T-helper 1 cell treated with Interleukin-12 subunit alpha and Interleukin-12 subunit beta and Interleukin-4 antibody, amounts not matched to agents 30 ng/mL and 1 ng/mL, for 36 hours (primary cell): ENCODE data around the gene CC2D1A. TPM values are rescaled to one million over a fixed set of nuclear protein-coding genes. Genes with fewer than 3 reads are reported as not detected.

Experiments
- intact Hi-C: fragments of 100-400 bp; cut with micrococcal nuclease; formaldehyde crosslinking; loops from one replicate; pipeline ENCODE4 v1.15.1; 2024
- total RNA-seq: library from RNA; stranded (reverse); gene quantifications from 2 replicates; pipeline ENCODE4 v1.2.3, GENCODE V29; 2022

CC2D1A gene
- total RNA-seq, 1 donor from 2014 or later: 36.3 TPM

DNA sequence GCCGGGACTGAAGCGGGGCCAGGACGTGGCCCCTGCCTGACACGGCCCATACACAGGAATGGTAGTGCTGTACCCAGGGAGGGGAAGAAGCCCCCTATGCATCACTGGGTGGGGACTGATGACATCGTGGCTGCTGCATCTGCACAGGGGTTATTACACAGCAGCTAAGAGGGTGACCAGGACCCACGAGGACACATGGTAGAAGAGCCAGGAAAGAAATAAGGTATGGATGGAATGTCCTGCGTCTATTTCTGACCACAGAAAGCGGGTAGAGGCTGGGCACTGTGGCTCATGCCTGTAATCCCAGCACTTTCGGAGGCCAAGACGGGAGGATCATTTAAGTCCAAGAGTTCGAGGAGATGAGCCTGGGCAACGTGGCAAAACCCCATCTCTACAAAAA is 70.4 kb downstream of the CC2D1A start:
- intact Hi-C loops: no loop called here

DNA sequence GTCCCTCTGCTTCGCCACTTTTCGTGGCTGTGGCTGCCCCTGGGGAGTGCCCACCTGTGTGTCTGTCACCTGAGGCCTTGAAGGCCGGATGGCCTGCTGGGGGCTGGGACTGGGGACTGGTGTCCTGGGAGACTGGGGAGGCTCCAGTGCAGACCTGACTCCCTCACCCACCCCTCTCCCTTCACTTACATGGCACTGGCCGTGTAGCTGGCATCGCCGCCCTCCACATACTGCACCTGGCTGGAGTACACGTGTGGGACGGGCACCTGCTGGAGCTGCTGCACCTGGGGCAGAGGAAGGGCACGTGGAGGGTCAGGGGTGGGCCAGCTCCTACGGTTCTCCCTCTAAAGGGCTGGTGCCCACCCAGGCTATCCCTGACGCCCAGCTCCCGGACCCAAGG is 71.8 kb downstream of the CC2D1A start:
- intact Hi-C loops: no loop called here

DNA sequence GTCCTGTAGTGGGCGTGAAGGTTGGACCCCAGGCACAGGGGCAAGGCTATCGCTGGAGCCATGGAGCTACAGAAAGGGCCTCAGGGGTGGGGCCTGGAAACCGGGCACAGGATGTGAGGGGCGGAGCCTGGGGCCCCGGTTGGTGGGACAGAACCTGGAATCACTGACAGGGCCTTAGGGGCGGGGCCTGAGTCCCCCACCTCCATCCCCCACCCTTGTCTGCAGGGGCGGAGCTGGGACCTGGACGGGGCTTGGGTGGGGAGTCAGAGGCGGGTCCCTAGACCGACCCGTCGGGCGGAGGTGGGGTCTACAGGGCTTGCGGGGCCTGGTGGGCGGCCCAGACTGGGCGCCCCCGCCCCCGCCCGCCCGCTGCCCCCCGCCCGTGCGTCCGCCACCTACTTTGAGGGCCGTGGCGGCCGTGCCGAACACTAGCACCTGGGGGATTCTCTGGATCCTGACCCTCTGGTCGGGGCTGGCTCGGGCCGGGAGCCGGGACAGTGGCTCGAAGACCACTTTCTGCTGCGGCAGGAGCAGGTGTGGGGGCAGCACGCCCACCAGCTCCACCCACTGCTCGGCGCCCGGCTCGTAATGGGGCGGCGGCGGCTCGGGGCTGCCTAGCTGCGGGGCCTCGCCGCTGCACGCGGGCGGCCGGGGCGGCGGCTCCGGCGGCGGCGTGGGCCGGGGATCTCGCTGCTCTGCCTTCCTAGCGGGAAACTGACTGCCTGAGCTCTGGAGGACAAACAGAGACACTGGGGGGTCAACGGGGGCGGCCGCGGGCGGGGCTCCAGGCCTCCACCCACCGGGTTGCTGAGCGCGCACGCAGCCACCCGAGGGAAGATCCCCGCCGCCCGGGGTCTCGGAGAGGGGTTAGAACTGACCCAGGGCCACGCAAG is 72.6 kb downstream of the CC2D1A start:
- intact Hi-C loops: no loop called here

DNA sequence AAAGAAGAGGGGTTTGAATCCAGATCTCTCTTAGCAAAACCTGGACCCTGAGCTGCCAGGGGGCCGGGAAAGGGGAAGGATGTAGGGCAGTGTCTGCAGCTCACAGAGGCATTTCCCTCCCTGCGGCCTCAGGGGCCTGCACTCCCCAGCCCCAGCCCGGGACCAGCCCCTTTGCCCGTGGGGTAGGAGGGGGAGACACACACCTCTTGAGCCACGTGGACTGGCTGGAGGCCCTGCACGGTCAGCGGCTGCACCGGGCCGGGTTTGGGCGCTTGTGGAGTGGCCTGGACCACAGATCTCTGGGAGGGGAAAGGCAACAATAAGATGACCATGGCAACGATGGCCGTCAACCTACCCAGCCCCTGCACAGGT is 73.2 kb downstream of the CC2D1A start:
- intact Hi-C loops: no loop called here

DNA sequence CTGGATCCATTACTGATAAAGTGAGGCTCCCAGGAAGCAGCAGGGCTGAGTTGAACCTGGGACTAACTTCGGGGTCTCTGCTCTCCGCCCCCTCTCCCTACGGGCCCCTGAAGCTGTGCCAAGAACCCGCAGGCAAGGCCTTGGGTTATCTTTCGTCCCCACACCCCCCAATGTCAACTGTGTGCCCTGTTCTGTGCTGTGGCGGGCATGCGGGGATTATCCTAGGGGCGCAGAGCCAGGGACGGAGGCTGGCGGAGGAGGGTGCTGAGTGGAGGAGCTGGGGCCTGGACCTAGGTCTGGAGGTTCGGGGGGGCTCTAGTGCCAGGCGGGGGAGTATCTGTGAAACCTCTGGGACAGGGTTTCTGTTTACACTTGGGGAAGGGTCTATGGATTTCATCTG is 73.7 kb downstream of the CC2D1A start:
- intact Hi-C loops: no loop called here

DNA sequence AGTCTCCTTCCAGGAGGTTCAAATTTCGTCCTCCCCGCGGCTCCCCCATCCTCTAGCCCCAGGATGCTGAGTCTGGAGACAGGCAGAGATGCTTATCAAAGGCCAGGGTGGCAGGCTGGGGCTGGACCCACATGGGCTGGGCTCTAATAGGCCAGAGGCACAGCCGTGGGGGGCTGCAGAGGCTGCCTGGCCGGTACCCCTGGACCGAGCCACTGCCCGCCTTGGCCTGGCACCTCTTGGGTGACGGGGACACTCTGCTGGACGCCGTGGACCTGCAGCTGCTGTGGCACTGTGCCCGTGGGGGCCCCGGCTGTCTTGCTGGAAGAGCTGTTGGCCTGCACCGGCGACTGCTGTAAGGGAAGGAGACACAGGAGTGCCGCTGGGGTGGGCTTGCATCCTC is 74.3 kb downstream of the CC2D1A start:
- intact Hi-C loops: no loop called here

Other genes starting within 250 kb of the CC2D1A start
- 43.4 and 43.6 TPM in 2 replicates for gene MRI1, start 141.7 kb upstream of the CC2D1A start, total RNA-seq
- 93.5 and 107 TPM in 2 replicates for gene C19orf53, start 131.7 kb upstream of the CC2D1A start, total RNA-seq
- 8.1 and 8.2 TPM in 2 replicates for gene ZSWIM4, start 110.8 kb upstream of the CC2D1A start, total RNA-seq
- gene NANOS3, start 29.1 kb upstream of the CC2D1A start, total RNA-seq: 0.98 and 1.0 TPM in 2 replicates
- gene BRME1, start 84 bp upstream of the CC2D1A start, total RNA-seq: 8.3 and 9.8 TPM in 2 replicates
- gene PODNL1, start 32.2 kb downstream of the CC2D1A start, total RNA-seq: 0.10 and 0.42 TPM in 2 replicates
- 69.3 and 76.4 TPM in 2 replicates for gene DCAF15, start 46.3 kb downstream of the CC2D1A start, total RNA-seq
- gene RFX1, start 100.1 kb downstream of the CC2D1A start, total RNA-seq: 15.9 and 16.2 TPM in 2 replicates
- not detected in 2 replicates for gene RLN3, start 121.9 kb downstream of the CC2D1A start, total RNA-seq
- gene IL27RA, start 125.6 kb downstream of the CC2D1A start, total RNA-seq: 146 and 147 TPM in 2 replicates
- gene PALM3, start 155.9 kb downstream of the CC2D1A start, total RNA-seq: not detected in 2 replicates
- 1.5 and 1.8 TPM in 2 replicates for gene MISP3, start 166.6 kb downstream of the CC2D1A start, total RNA-seq
- gene C19orf67, start 179.6 kb downstream of the CC2D1A start, total RNA-seq: 0.32 and 0.34 TPM in 2 replicates
- gene SAMD1, start 184.6 kb downstream of the CC2D1A start, total RNA-seq: 68.7 and 68.8 TPM in 2 replicates
- gene PRKACA, start 211.6 kb downstream of the CC2D1A start, total RNA-seq: 66.4 and 72.0 TPM in 2 replicates
- gene ASF1B, start 230.4 kb downstream of the CC2D1A start, total RNA-seq: 71.8 and 78.9 TPM in 2 replicates